HepG2 (cell line): ENCODE results near the gene ACP5. TPM values are rescaled to one million over a fixed set of nuclear protein-coding genes. Genes with fewer than 3 reads are reported as not detected.
A peak's percentile ranks its signal among the peaks of the same experiment; 100 is the strongest.

ENCODE experiments used
- AKAP8 ChIP-seq: sonication (generic); formaldehyde crosslinking; IDR thresholded peaks from 2 replicates; pipeline ENCODE4 v1.5.1; 2020; ENCODE audit warnings: mild to moderate bottlenecking, missing genetic modification reagents
- FOSL2 ChIP-seq: sonication (generic); formaldehyde crosslinking; IDR thresholded peaks from 2 replicates; pipeline ENCODE4 v1.4.0; 2020; ENCODE audit warnings: missing genetic modification reagents
- GATA4 ChIP-seq: sonication (generic); IDR thresholded peaks from 2 replicates; pipeline ENCODE4 v1.6.1; 2016; ENCODE audit warnings: antibody characterized with exemption, low read depth, borderline replicate concordance
- HIVEP1 ChIP-seq: sonication (generic); formaldehyde crosslinking; IDR thresholded peaks from 2 replicates; pipeline ENCODE4 v1.4.0; 2020; ENCODE audit warnings: mild to moderate bottlenecking, missing genetic modification reagents
- NFE2L1 ChIP-seq: sonication (generic); formaldehyde crosslinking; IDR thresholded peaks from 2 replicates; pipeline ENCODE4 v1.4.0; 2020; ENCODE audit warnings: missing genetic modification reagents, mild to moderate bottlenecking, borderline replicate concordance
- PRMT3 ChIP-seq: sonication (generic); formaldehyde crosslinking; IDR thresholded peaks from 2 replicates; pipeline ENCODE4 v1.8.1; 2022; ENCODE audit warnings: low read depth, mild to moderate bottlenecking, moderate library complexity, missing genetic modification reagents, borderline replicate concordance
- ZNF296 ChIP-seq: sonication (generic); formaldehyde crosslinking; conservative IDR thresholded peaks from 2 replicates; pipeline ENCODE4 v1.5.0; 2020; ENCODE audit warnings: mild to moderate bottlenecking, missing genetic modification reagents
- ZNF557 ChIP-seq: sonication (generic); formaldehyde crosslinking; IDR thresholded peaks from 2 replicates; pipeline ENCODE4 v1.4.0; 2020; ENCODE audit warnings: missing genetic modification reagents
- ZNF562 ChIP-seq: sonication (generic); formaldehyde crosslinking; IDR thresholded peaks from 2 replicates; pipeline ENCODE4 v1.8.0; 2022; ENCODE audit warnings: missing genetic modification reagents, borderline replicate concordance
- ZNF678 ChIP-seq: sonication (generic); formaldehyde crosslinking; IDR thresholded peaks from 2 replicates; pipeline ENCODE4 v1.4.0; 2020; ENCODE audit warnings: mild to moderate bottlenecking, missing genetic modification reagents
- ZNF75D ChIP-seq: sonication (generic); formaldehyde crosslinking; IDR thresholded peaks from 2 replicates; pipeline ENCODE4 v1.8.1; 2023; ENCODE audit warnings: missing genetic modification reagents, mild to moderate bottlenecking, borderline replicate concordance
- ZNF768 ChIP-seq: sonication (generic); formaldehyde crosslinking; IDR thresholded peaks from 2 replicates; pipeline ENCODE4 v1.4.0; 2020; ENCODE audit warnings: missing genetic modification reagents
- ZNF777 ChIP-seq: sonication (generic); formaldehyde crosslinking; IDR thresholded peaks from 2 replicates; pipeline ENCODE4 v1.4.0; 2020; ENCODE audit warnings: missing genetic modification reagents
- polyA plus RNA-seq, 8 experiments: library from polyadenylated mRNA; depleted of rRNA in 3 of 8; stranded (reverse) in 7 of 8; unstranded in 1 of 8; fragments of >200 nt; fragmentation: Illumina TruSeq in 4 of 8; extraction: Trizol in 4 of 8; gene quantifications; 2 replicates each; pipeline versions ENCODE4 v1.2.1 to v1.2.3, GENCODE V29; 2011 to 2016; ENCODE audit warnings: low read depth in 4 of 8, missing spikeins in 1 of 8, mixed read lengths in 1 of 8; ENCODE audit not compliant: insufficient read depth in 1 of 8
- total RNA-seq, 5 experiments: library from RNA; depleted of rRNA; stranded (reverse); fragments of >200 nt; fragmentation: Illumina TruSeq; extraction: Trizol; gene quantifications; 2 replicates each; pipeline ENCODE4 v1.2.3, GENCODE V29; 2016; ENCODE audit warnings: low read depth in 1 of 5
- TF ChIP-seq, protein P1 (sequence below): sonication (generic); formaldehyde crosslinking; IDR thresholded peaks from 2 replicates; pipeline ENCODE4 v1.5.0; 2020; ENCODE audit warnings: mild to moderate bottlenecking, missing genetic modification reagents, borderline replicate concordance
- TF ChIP-seq, protein P2 (sequence below): sonication (generic); formaldehyde crosslinking; IDR thresholded peaks from 2 replicates; pipeline ENCODE4 v1.4.0; 2020; ENCODE audit warnings: missing genetic modification reagents
- TF ChIP-seq, protein P3 (sequence below): sonication (generic); formaldehyde crosslinking; conservative IDR thresholded peaks from 2 replicates; pipeline ENCODE4 v1.4.0; 2020; ENCODE audit warnings: missing genetic modification reagents
- TF ChIP-seq, protein P4 (sequence below): sonication (generic); formaldehyde crosslinking; IDR thresholded peaks from 2 replicates; pipeline ENCODE4 v1.4.0; 2020; ENCODE audit warnings: missing genetic modification reagents, borderline replicate concordance

The ACP5 gene
- total and polyA plus RNA-seq, 2 of the 13 experiments (the other 11 are each of a cell fraction or from before 2014, with no cell fraction given) = 1.3 to 6.7 TPM

DNA sequence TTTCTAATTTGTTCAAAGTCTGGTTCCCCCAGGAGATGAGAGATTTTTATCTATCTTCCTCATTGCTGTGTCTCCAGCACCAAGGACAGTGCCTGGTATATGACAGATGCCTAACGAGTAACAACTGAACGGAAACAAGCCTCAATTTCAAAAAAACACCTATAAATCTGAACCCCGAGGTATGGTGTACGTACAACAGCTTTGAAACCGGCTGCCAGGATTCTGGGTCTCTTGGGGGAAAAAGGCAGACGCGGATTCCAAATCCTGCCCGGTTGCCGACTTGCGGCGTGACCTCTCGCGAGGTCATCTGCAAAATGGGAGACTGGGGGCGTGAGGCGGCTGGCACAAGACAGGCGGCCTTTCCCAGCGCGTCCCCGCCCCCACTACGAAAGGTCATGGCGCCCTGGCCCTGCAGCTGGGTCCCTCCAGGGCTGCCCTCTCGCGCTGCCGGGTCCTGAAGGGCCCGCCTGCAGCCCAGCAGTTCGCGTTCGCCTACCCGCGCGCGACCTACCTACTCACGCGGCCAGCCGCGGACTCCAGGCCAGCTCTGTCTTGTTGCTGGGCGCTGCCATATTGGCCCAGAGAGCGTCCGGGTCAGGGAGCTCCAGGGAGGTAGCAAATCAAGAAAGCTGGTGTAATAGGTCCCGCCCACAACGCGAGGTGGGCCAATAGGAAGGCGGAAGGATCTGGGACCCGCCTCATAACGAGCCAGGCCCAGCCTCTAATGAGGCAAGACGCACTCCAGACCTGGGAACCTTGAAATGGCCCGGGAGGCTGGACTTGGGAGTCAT, 48.7 kb downstream of the ACP5 start, which contains the start of gene ECSIT (continued):
- TF ChIP-seq, protein P1, sequence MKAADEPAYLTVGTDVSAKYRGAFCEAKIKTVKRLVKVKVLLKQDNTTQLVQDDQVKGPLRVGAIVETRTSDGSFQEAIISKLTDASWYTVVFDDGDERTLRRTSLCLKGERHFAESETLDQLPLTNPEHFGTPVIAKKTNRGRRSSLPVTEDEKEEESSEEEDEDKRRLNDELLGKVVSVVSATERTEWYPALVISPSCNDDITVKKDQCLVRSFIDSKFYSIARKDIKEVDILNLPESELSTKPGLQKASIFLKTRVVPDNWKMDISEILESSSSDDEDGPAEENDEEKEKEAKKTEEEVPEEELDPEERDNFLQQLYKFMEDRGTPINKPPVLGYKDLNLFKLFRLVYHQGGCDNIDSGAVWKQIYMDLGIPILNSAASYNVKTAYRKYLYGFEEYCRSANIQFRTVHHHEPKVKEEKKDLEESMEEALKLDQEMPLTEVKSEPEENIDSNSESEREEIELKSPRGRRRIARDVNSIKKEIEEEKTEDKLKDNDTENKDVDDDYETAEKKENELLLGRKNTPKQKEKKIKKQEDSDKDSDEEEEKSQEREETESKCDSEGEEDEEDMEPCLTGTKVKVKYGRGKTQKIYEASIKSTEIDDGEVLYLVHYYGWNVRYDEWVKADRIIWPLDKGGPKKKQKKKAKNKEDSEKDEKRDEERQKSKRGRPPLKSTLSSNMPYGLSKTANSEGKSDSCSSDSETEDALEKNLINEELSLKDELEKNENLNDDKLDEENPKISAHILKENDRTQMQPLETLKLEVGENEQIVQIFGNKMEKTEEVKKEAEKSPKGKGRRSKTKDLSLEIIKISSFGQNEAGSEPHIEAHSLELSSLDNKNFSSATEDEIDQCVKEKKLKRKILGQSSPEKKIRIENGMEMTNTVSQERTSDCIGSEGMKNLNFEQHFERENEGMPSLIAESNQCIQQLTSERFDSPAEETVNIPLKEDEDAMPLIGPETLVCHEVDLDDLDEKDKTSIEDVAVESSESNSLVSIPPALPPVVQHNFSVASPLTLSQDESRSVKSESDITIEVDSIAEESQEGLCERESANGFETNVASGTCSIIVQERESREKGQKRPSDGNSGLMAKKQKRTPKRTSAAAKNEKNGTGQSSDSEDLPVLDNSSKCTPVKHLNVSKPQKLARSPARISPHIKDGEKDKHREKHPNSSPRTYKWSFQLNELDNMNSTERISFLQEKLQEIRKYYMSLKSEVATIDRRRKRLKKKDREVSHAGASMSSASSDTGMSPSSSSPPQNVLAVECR (CRISPR knock-in tag) = peak; percentile 95
- TF ChIP-seq, protein P2, sequence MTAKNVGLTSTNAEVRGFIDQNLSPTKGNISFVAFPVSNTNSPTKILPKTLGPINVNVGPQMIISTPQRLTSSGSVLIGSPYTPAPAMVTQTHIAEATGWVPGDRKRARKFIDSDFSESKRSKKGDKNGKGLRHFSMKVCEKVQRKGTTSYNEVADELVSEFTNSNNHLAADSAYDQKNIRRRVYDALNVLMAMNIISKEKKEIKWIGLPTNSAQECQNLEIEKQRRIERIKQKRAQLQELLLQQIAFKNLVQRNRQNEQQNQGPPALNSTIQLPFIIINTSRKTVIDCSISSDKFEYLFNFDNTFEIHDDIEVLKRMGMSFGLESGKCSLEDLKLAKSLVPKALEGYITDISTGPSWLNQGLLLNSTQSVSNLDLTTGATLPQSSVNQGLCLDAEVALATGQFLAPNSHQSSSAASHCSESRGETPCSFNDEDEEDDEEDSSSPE (CRISPR knock-in tag) = peak; percentile 63; the same call in 1 of the 2 replicates
- TF ChIP-seq ZNF562 = no peak
- TF ChIP-seq AKAP8 (CRISPR knock-in tag) = no peak
- TF ChIP-seq HIVEP1 = peak; percentile 24; the same call in 1 of the 2 replicates
- TF ChIP-seq, protein P3, sequence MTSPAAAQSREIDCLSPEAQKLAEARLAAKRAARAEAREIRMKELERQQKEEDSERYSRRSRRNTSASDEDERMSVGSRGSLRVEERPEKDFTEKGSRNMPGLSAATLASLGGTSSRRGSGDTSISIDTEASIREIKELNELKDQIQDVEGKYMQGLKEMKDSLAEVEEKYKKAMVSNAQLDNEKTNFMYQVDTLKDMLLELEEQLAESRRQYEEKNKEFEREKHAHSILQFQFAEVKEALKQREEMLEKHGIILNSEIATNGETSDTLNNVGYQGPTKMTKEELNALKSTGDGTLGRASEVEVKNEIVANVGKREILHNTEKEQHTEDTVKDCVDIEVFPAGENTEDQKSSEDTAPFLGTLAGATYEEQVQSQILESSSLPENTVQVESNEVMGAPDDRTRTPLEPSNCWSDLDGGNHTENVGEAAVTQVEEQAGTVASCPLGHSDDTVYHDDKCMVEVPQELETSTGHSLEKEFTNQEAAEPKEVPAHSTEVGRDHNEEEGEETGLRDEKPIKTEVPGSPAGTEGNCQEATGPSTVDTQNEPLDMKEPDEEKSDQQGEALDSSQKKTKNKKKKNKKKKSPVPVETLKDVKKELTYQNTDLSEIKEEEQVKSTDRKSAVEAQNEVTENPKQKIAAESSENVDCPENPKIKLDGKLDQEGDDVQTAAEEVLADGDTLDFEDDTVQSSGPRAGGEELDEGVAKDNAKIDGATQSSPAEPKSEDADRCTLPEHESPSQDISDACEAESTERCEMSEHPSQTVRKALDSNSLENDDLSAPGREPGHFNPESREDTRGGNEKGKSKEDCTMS (CRISPR knock-in tag) = no peak
- TF ChIP-seq ZNF768 (CRISPR knock-in tag) = peak; percentile 75; the same call in 1 of the 2 replicates
- TF ChIP-seq FOSL2 (CRISPR knock-in tag) = no peak
- no peak for TF ChIP-seq ZNF75D
- TF ChIP-seq ZNF557 = no peak
- TF ChIP-seq PRMT3 (CRISPR knock-in tag) = no peak
- TF ChIP-seq ZNF678 = no peak
- TF ChIP-seq ZNF296 (CRISPR knock-in tag) = no peak
- no peak for TF ChIP-seq GATA4
- TF ChIP-seq, protein P4, sequence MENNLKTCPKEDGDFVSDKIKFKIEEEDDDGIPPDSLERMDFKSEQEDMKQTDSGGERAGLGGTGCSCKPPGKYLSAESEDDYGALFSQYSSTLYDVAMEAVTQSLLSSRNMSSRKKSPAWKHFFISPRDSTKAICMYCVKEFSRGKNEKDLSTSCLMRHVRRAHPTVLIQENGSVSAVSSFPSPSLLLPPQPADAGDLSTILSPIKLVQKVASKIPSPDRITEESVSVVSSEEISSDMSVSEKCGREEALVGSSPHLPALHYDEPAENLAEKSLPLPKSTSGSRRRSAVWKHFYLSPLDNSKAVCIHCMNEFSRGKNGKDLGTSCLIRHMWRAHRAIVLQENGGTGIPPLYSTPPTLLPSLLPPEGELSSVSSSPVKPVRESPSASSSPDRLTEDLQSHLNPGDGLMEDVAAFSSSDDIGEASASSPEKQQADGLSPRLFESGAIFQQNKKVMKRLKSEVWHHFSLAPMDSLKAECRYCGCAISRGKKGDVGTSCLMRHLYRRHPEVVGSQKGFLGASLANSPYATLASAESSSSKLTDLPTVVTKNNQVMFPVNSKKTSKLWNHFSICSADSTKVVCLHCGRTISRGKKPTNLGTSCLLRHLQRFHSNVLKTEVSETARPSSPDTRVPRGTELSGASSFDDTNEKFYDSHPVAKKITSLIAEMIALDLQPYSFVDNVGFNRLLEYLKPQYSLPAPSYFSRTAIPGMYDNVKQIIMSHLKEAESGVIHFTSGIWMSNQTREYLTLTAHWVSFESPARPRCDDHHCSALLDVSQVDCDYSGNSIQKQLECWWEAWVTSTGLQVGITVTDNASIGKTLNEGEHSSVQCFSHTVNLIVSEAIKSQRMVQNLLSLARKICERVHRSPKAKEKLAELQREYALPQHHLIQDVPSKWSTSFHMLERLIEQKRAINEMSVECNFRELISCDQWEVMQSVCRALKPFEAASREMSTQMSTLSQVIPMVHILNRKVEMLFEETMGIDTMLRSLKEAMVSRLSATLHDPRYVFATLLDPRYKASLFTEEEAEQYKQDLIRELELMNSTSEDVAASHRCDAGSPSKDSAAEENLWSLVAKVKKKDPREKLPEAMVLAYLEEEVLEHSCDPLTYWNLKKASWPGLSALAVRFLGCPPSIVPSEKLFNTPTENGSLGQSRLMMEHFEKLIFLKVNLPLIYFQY (CRISPR knock-in tag) = 0 out of 2 replicates have a peak, but pooled peaks have one; percentile 37
- 0 out of 2 replicates have a peak, but pooled peaks have one; percentile 22 for TF ChIP-seq ZNF777 (CRISPR knock-in tag)
- no peak for TF ChIP-seq NFE2L1 (CRISPR knock-in tag)
